Colonic mucosa (tissue), 4 donors: ENCODE results near the gene ABCB8. TPM values are rescaled to one million over a fixed set of nuclear protein-coding genes. Genes with fewer than 3 reads are reported as not detected.
A peak's percentile ranks its signal among the peaks of the same experiment; 100 is the strongest.

Experiments used
- DNase-seq: peaks from one replicate; pipeline ENCODE4 v3.0.0-alpha.2; 2020
- H3K27ac ChIP-seq: fragments of 200-600 bp; one replicate; pipeline ENCODE4 v1.8.0; 2021
- H3K27me3 ChIP-seq: fragments of 200-600 bp; one replicate; pipeline ENCODE4 v1.8.0; 2021
- H3K36me3 ChIP-seq: fragments of 200-600 bp; one replicate; pipeline ENCODE4 v1.8.0; 2021
- H3K4me1 ChIP-seq: fragments of 200-600 bp; one replicate; pipeline ENCODE4 v1.8.0; 2021; ENCODE audit warnings: mild to moderate bottlenecking
- H3K4me3 ChIP-seq: fragments of 200-600 bp; one replicate; pipeline ENCODE4 v1.8.0; 2021
- H3K9ac ChIP-seq, 2 donors: one replicate each; pipeline ENCODE4 v1.7.0; 2013; ENCODE audit warnings: control low read depth in 2 of 2, low read depth in 2 of 2, low read length in 2 of 2
- H3K9me3 ChIP-seq: fragments of 200-600 bp; one replicate; pipeline ENCODE4 v1.8.0; 2021
- intact Hi-C: fragments of 100-400 bp; cut with DNase I; formaldehyde crosslinking; loops from one replicate; pipeline ENCODE4 v1.14.1; 2022
- total RNA-seq, 2 donors: library from RNA; stranded (reverse); fragmentation: NEBNext Ultra II Directional in 1 of 2; extraction: Animal tissue kit (Norgen Biotek cat#: 25700) in 1 of 2; gene quantifications; one replicate each; pipeline ENCODE4 v1.2.1, GENCODE V29; 2021
- TF ChIP-seq, protein P1 (sequence below): fragments of 200-600 bp; IDR thresholded peaks from one replicate; pipeline ENCODE4 v1.8.0; 2022; ENCODE audit warnings: antibody characterized with exemption, mild to moderate bottlenecking
- donor health status: healthy.
- donor health status: DM: no; HTN: no; CAD: no.
- donor health status: DM: no; HTN: no; CAD: no.

ABCB8 gene
- total RNA-seq, 2 donors from 2014 or later: 26.7 to 59.5 TPM

- Histone ChIP-seq H3K36me3 (no peaks in the 10 kb centered on the region), H3K4me1 (no peaks in the 10 kb centered on the region), H3K4me3 (no peak overlapping the region), H3K9me3 (no peaks in the 10 kb centered on the region), H3K27ac (no peak overlapping the region), H3K27me3 (peaks cover 10% of the 10 kb centered on the region), H3K9ac (no peak overlapping the region)
- TF ChIP-seq, protein P1, sequence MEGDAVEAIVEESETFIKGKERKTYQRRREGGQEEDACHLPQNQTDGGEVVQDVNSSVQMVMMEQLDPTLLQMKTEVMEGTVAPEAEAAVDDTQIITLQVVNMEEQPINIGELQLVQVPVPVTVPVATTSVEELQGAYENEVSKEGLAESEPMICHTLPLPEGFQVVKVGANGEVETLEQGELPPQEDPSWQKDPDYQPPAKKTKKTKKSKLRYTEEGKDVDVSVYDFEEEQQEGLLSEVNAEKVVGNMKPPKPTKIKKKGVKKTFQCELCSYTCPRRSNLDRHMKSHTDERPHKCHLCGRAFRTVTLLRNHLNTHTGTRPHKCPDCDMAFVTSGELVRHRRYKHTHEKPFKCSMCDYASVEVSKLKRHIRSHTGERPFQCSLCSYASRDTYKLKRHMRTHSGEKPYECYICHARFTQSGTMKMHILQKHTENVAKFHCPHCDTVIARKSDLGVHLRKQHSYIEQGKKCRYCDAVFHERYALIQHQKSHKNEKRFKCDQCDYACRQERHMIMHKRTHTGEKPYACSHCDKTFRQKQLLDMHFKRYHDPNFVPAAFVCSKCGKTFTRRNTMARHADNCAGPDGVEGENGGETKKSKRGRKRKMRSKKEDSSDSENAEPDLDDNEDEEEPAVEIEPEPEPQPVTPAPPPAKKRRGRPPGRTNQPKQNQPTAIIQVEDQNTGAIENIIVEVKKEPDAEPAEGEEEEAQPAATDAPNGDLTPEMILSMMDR: no peak
- DNase-seq: no peak
- intact Hi-C loops: loop anchor here (2.0 to 10.0 kb wide), 2 partner anchors 17 to 199 kb away; no protein-coding TSS in a partner anchor
Measured at GRCh38 chr7:150983893-150984368, 44.3 kb upstream of the ABCB8 start.

DNA sequence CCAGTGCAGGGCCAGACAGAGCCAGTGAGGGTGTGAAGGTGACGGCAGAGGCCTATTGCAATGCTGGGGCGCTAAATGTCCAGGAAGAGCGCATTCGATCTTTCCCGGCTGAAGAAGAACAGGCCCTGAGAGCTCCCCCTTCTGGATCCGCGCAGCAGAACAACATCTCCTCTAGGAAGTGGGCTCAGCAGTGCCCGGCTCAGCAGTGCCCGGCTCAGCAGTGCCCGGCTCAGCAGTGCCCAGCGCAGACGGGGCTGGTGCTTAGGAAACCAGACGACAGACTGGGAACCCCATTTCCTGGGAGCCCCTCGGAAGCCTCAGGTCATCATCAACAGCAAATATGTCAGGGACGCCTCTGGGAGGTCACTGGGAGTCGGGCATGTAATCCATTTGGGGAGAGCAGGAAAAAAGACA, 42.1 kb upstream of the ABCB8 start:
- H3K4me3 ChIP-seq: no peak overlapping the region
- peaks cover under 1% of the 10 kb centered on the region for H3K27me3 ChIP-seq

GRCh38 chr7:150986556-150986955, 41.7 kb upstream of the ABCB8 start:
- Histone ChIP-seq H3K36me3 (no peaks in the 10 kb centered on the region), H3K9ac (no peak overlapping the region), H3K9me3 (no peaks in the 10 kb centered on the region), H3K4me3 (no peak overlapping the region), H3K27ac (no peak overlapping the region), H3K27me3 (no peaks in the 10 kb centered on the region), H3K4me1 (no peaks in the 10 kb centered on the region)
- intact Hi-C loops: loop anchor here (10.0 kb wide), 1 partner anchor 202 kb away; no protein-coding TSS in a partner anchor
- TF ChIP-seq, protein P1: no peak
- no peak for DNase-seq

More for the DNA sequence above, 42.1 kb upstream of the ABCB8 start:
- H3K27ac ChIP-seq: no peak overlapping the region
- no peaks in the 10 kb centered on the region for H3K9me3 ChIP-seq
- no peaks in the 10 kb centered on the region for H3K4me1 ChIP-seq
- DNase-seq: peak; percentile 79
- TF ChIP-seq, protein P1: peak; percentile 58
- intact Hi-C loops: loop anchor here (10.0 kb wide), 1 partner anchor 201 kb away; no protein-coding TSS in a partner anchor
- no peaks in the 10 kb centered on the region for H3K36me3 ChIP-seq
- H3K9ac ChIP-seq: no peak overlapping the region

DNA sequence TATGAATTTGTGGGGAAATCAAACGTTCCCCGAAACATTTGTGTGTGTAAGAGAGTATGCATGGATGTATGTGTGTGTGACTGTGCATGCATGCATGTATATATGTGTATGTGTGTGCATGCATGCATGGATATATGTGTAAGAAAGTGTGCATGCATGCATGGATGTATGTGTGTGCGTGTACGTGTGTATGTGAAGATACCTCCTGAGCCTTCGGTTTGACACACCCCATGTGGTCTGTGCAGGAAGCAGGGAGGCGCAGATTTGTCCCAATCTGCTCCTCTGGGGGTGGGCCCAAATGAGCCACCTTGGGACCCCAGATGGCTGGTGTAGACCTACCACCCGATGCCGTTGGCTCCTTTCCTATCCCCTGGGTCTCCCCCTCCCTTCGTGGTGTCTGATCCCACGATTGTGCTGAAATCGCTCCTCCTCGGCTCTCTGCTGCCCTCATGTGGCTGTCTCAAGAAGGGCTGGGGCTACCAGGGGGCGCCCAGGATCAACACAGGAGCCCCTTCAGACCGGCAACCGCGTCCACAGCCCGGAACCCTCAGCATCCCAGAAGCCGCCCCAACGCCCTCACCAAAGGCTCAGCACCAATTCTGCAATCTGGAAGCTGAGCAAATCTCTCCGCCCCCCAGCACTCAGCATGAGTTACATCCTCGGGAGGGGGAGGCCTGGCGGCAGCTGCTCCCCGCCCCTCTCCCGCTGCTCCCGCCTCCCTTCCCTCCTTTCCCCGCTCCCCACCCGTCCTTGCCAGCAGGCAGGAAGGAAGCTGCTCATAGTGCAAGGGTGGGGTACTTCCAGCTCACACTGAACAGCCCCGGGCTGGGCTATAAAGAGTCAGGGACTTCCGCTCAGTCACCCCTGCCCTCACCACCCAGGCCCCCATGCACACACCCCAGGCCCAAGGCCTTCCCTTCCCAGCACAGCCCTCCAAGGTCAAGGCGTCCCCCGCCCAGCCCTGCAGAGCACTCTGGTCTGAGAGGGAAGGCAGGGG, 39.7 kb upstream of the ABCB8 start:
- H3K4me3 ChIP-seq: no peak overlapping the region
- intact Hi-C loops: loop anchor here (2.0 to 10.0 kb wide), 2 partner anchors 90 to 204 kb away; no protein-coding TSS in a partner anchor
- H3K27me3 ChIP-seq: no peaks in the 10 kb centered on the region
- peak; percentile 73 for DNase-seq
- H3K27ac ChIP-seq: peak overlapping the region; percentile 40
- H3K9ac ChIP-seq: no peak overlapping the region
- H3K4me1 ChIP-seq: no peaks in the 10 kb centered on the region
- no peaks in the 10 kb centered on the region for H3K9me3 ChIP-seq
- no peaks in the 10 kb centered on the region for H3K36me3 ChIP-seq
- TF ChIP-seq, protein P1: peak; percentile 77

DNA sequence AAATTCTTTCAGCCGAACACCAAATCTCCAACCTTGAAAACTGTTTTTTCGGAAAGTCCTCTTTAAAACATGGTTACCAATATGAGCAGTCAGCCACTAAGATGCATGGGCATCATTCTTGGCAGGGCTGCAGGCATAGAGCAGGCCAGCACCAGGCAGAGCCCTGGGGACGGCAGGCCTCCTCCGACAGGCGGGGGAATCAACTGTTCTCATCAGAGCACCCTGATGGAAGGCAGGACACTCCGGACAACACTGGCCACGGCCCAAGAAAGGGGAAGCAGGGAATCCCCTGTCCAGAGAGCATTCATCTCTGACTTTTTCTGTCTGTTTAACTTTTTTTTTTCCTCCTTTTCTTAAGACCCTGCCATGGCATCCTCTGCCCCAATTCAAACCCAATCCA, 38.8 kb upstream of the ABCB8 start:
- Histone ChIP-seq H3K9me3 (no peaks in the 10 kb centered on the region), H3K9ac (no peak overlapping the region), H3K36me3 (no peaks in the 10 kb centered on the region), H3K27me3 (no peaks in the 10 kb centered on the region), H3K27ac (peak overlapping the region; percentile 40), H3K4me1 (no peaks in the 10 kb centered on the region), H3K4me3 (no peak overlapping the region)
- DNase-seq: no peak
- intact Hi-C loops: loop anchor here (2.0 to 10.0 kb wide), 2 partner anchors 91 to 205 kb away; no protein-coding TSS in a partner anchor
- TF ChIP-seq, protein P1: no peak
